ENCODE results near the gene PPP1R12C.
"Not testable (repeated sequence)": the region's sequence is repeated elsewhere in the genome, so short reads cannot be mapped to it uniquely, and the experiment has no call there.

Gene PPP1R12C

DNA sequence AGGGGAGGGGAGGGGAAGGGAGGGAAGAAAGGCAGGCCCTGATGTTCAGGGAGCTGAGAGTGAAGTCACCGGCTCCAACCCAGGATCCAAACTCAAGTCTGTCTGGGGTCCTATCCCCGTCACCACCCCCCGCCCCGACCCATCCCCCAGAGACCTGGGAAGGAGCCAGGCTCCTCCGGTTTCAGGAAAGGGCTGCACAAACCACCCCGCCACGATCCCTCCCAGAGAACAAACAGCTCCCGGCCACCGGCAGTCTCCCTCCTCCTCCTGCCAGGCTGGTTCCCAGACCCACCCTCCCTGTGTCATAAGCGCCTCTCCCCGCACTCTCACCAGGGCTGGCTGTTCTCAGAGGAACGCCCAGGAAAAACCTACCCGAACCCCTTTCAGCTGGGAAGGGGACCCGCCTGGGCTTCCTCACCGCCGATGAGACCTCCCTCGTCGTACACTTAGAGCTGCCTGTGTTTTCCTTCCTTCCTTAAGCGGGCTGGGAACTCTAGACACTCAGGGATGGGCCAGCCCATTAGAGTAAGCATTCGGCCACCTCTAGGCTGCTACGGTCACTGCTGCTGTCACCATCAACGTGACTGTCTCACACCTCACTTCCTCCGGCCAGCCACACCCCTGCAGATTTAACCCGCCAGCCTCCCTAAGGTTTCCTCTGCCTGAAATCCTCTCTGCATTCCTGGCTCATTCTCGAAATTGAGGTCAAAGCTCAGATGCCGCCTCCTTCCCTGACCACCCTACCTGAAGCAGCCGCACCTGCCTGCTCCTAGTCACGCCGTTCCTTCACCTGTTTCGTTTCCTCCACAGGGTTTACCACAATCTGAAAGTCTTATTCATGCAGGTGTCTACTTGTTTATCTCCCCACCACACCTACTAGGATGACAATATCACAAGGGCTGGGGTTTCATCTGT is 48.2 kb downstream of the PPP1R12C start:
- Histone ChIP-seq H4K20me1 (ENCODE audit: insufficient read depth, low read length) (no peaks in the 10 kb centered on the region), H3K9me3 (ENCODE audit: insufficient read depth, low read length) (no peaks in the 10 kb centered on the region), H3K4me3 (ENCODE audit: low read length) (peak overlapping the region; percentile 66), H3K4me2 (ENCODE audit: low read length) (peak overlapping the region; percentile 74), H3K36me3 (replicated peaks; ENCODE audit: low read depth, low read length) (no peaks in the 10 kb centered on the region), H3K79me2 (ENCODE audit: low read length) (no peaks in the 10 kb centered on the region), H3K27me3 (ENCODE audit: low read depth, low read length) (peaks cover 31% of the 10 kb centered on the region), H3K9ac (ENCODE audit: low read length) (0 out of 2 replicates have a peak overlapping the region, but pooled peaks have one; percentile 2), H3K27ac (ENCODE audit: low read length) (no peak overlapping the region), H3K4me1 (ENCODE audit: low read length) (peaks cover 9% of the 10 kb centered on the region), H2AFZ (ENCODE audit: low read depth, low read length) (peak overlapping the region; percentile 28; the same call in 1 of the 2 replicates)
- no peak for TF ChIP-seq CTCF (IDR thresholded peaks at IDR 0.05; ENCODE audit: low read depth, low read length)
- TF ChIP-seq EZH2phosphoT487 (IDR thresholded peaks at IDR 0.05; ENCODE audit: low read depth): 0 out of 2 replicates have a peak, but pooled peaks have one; percentile 15

DNA sequence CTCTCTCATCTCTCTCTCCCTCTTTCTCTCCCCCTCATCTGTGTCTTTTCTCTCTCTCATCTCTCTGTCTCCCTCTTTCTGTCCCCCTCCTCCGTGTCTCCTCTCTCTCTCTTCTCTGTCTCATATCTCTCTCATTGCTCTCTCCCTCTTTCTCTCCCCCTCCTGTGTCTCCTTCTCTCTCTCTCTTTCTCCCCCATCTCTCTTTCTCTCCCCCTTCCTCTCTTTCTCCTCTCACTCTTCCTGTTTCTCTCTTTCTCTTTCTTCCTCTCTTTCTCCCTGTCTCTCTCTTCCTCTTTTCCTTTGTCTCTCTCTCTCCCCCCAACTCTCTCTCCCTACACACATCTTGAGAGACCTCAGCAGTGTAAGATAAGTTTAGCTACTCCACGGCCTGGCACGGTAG is 49.6 kb downstream of the PPP1R12C start:
- Histone ChIP-seq H2AFZ (ENCODE audit: low read depth, low read length) (no peak overlapping the region), H3K27me3 (ENCODE audit: low read depth, low read length) (peaks cover 31% of the 10 kb centered on the region), H3K79me2 (ENCODE audit: low read length) (peaks cover under 1% of the 10 kb centered on the region; the same call in 1 of the 2 replicates), H3K4me2 (ENCODE audit: low read length) (no peak overlapping the region), H3K36me3 (replicated peaks; ENCODE audit: low read depth, low read length) (no peaks in the 10 kb centered on the region), H3K9me3 (ENCODE audit: insufficient read depth, low read length) (no peaks in the 10 kb centered on the region), H3K4me1 (ENCODE audit: low read length) (peaks cover 11% of the 10 kb centered on the region), H3K9ac (ENCODE audit: low read length) (no peak overlapping the region), H3K27ac (ENCODE audit: low read length) (no peak overlapping the region), H3K4me3 (ENCODE audit: low read length) (no peak overlapping the region), H4K20me1 (ENCODE audit: insufficient read depth, low read length) (no peaks in the 10 kb centered on the region)
- TF ChIP-seq CTCF (IDR thresholded peaks at IDR 0.05; ENCODE audit: low read depth, low read length): no peak
- TF ChIP-seq EZH2phosphoT487 (IDR thresholded peaks at IDR 0.05; ENCODE audit: low read depth): no peak

DNA sequence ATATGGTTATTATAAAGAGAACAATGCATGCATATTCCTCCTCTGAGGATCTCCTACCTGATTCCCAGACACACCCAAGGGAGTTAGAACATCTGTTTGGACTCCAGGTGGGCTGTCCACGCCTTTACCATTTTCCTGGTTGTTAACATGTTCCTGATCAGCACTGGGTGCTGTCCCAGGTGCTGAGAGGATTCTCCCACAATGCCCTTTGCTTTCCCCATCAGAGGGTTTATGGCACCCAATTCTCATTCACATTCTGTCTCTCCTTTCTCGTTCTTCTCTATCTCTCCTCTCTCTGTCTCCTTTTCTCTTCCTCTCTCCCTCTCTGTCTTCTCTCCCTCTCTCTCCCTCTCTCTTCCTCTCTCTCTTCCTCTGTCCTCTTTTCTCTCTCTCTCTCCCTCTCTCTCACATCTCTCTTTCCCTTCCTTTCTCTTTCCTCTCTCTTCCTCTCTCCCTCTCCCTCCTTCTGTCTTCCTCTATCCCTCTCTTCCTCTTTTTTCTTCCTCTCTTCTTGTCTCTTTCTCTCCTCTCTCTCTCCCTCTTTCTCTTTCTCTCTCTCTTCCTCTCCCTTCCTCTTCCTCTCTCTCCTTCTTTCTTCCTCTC is 51.2 kb downstream of the PPP1R12C start:
- Histone ChIP-seq H3K9me3 (ENCODE audit: insufficient read depth, low read length) (no peaks in the 10 kb centered on the region), H3K27ac (ENCODE audit: low read length) (no peak overlapping the region), H3K36me3 (replicated peaks; ENCODE audit: low read depth, low read length) (peaks cover 2% of the 10 kb centered on the region), H3K9ac (ENCODE audit: low read length) (no peak overlapping the region), H3K4me1 (ENCODE audit: low read length) (peaks cover 18% of the 10 kb centered on the region), H3K4me2 (ENCODE audit: low read length) (no peak overlapping the region), H3K79me2 (ENCODE audit: low read length) (peaks cover 17% of the 10 kb centered on the region), H2AFZ (ENCODE audit: low read depth, low read length) (no peak overlapping the region), H3K27me3 (ENCODE audit: low read depth, low read length) (peaks cover 31% of the 10 kb centered on the region), H4K20me1 (ENCODE audit: insufficient read depth, low read length) (0 out of 2 replicates have a peak, but pooled peaks cover 8% of the 10 kb centered on the region), H3K4me3 (ENCODE audit: low read length) (no peak overlapping the region)
- TF ChIP-seq CTCF (IDR thresholded peaks at IDR 0.05; ENCODE audit: low read depth, low read length) (no peak), EZH2phosphoT487 (IDR thresholded peaks at IDR 0.05; ENCODE audit: low read depth) (no peak)

DNA sequence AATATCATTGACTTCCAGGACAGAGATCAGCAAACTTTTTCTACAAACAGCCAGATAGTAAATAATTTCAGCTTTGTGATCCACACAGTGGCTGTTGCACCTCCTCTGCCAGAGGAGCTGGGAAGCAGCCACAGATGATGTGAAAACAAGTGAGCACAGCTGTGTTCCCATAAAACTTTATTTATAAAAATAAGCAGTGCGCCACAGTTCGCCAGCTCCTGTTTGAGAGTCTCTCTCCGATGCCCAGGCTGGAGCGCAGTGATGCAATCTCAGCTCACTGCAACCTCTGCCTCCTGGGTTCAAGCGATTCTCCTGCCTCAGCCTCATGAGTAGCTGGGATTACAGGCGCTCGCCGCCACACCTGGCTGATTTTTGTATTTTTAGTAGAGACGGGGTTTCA is 51.9 kb downstream of the PPP1R12C start:
- not testable (repeated sequence) for H3K4me2 ChIP-seq (ENCODE audit: low read length); H3K27ac ChIP-seq (ENCODE audit: low read length); H3K9ac ChIP-seq (ENCODE audit: low read length); H3K9me3 ChIP-seq (ENCODE audit: insufficient read depth, low read length); H4K20me1 ChIP-seq (ENCODE audit: insufficient read depth, low read length); H3K4me3 ChIP-seq (ENCODE audit: low read length); H2AFZ ChIP-seq (ENCODE audit: low read depth, low read length); H3K36me3 ChIP-seq (replicated peaks; ENCODE audit: low read depth, low read length)
- Histone ChIP-seq H3K79me2 (ENCODE audit: low read length) (peaks cover 18% of the 10 kb centered on the region), H3K4me1 (ENCODE audit: low read length) (peaks cover 18% of the 10 kb centered on the region), H3K27me3 (ENCODE audit: low read depth, low read length) (peaks cover 26% of the 10 kb centered on the region)

All from OCI-LY3 (cell line).